GM18498 (cell line): Measurements from ENCODE around the gene NAA16.
"Not testable (repeated sequence)": the region's sequence is repeated elsewhere in the genome, so short reads cannot be mapped to it uniquely, and the experiment has no call there.

Experiments used
- ATAC-seq: cut with Tn5 transposase; IDR thresholded peaks from one replicate; pipeline ENCODE4 v1.9.1; 2021; ENCODE audit warnings: mild to moderate bottlenecking, moderate library complexity; ENCODE audit not compliant: unreplicated experiment

The NAA16 gene

DNA sequence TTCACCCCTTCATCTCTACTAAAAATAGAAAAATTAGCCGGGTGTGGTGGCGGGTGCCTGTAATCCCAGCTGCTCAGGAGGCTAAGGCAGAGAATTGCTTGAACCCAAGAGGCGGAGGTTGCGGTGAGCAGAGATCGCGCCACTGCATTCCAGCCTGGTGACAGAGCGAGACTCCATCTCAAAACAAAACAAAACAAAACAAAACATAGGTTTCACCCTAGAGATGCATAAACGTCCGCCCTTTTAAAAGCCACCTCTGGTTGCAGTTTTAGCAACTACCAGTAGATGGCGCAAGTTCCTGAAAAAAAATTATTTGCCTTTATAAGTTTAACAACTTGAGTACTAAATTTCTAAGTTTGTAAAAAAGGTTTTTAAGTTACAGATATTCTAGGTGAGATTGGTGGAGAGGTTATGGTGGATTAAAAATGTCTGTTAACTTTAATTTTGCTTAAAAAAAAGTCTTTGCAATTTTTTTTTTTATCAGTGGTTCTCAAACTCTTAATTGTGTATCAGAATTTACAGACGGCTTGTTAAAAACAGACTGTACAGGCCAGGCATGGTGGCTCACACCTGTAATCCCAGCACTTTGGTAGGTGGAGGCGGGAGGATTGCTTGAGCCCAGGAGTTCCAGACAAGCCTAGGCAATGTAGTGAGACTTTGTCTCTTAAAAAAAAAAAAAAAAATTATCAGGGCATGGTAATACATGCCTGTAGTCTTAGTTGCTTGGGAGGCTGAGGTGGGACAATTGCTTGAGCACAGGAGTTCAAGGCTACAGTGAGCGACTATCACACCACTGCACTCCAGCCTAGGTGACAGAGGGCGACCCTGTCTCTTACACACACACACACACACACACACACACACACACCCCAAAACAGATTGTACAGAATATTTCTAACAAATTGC, 42.1 kb downstream of the NAA16 start:
- ATAC-seq: no peak

DNA sequence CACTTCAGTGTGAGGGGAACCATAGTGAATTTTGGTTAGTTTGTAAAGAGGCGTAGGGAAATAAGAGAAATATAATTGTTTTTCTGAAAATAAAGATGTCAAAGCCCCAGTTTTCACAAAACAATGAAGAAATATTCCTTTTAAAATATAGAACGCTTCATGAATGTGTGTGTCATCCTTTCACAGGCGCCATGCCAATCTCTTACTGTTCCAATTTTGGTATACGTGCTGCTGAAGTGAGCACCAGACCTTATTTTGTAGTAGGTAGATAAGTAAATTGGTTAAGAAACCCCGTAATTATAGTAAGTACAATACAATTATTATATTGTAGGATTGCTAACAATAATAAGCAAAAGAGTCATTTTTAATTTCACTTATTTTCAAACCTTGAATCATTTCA, 43.3 kb downstream of the NAA16 start:
- no peak for ATAC-seq

DNA sequence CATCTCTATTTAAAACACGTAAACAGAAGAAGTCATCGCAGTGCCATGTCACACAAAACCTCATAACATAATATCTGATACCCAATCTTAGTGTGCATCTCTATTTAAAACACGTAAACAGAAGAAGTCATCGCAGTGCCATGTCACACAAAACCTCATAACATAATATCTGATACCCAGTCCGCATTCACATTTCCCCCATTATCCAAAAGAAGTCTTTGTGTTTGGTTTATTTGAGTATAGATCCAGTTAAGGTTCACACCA, 45.2 kb downstream of the NAA16 start:
- ATAC-seq: not testable (repeated sequence)

DNA sequence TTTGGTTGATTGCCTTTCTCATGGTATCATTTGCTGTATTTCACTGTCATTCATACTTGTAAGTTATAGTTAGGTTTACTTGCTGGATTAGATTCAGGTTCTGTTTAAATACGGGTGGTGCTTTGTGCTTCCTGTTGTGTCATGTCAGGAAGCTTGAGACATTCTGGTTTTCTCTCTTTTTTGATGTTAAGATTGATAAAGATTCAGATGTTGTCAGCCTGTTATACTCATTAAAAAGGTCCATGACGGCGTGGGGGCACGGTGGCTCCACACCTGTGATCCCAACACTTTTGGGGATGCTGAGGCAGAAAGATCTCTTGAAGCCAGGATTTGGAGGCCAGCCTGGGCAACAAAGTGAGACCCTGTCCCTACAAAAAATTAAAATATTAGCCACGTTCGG, 45.7 kb downstream of the NAA16 start:
- ATAC-seq: no peak

DNA sequence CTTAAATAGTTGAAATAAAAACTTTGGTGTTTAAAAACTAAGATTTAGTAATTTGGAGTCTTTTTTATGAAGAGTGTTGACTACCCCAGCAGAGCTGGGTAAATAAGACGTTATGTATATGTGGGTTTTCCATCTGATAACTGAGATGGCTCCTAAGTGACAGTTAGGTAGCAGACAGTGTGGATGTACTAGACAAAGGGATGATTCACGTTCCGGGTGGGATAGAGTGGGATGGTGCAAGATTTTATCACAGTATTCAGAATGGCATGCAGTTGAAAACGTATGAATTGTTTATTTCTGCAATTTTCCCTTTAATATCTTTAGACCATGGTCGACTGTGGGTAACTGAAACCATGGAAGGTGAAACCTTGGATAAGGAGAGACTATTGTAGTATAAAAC, 50.4 kb downstream of the NAA16 start:
- ATAC-seq: no peak

DNA sequence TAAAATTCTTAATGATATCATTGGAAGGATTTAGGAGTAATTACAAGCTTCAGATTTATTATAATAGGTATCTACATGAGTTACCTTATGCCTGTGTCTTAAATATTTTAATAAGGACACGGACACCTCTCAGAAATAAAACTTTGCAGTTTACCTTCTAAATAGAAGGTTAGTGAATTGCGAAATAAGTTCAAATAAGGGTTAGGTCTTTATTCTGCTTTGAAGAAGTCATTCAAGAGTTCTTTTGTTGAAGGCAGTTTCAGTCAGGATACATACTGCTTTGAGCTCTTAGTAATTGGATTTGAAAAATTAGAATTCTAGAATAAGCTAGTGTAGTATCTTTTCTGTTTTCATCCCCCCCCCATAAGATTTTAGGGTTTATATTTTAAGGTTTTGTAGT, 53.0 kb downstream of the NAA16 start:
- no peak for ATAC-seq

DNA sequence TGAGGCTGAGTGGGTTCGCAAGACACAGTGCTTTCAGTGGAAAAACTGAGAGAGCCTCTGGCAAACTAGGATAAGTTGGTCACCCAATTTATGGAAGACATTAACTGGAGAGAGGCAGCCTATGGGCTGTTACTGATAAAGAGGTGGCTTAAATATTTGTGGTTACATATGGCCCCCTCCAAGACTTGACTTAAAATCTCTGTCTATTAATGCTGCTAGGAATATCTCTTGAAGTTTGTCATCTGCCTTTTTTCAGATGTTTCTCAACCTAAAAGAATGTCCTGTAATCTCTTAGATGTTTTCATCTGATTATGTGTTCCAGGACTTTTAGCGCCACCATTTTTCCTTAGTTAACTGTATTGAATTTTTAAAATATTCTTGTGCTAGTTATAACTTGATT, 54.6 kb downstream of the NAA16 start:
- ATAC-seq: no peak

DNA sequence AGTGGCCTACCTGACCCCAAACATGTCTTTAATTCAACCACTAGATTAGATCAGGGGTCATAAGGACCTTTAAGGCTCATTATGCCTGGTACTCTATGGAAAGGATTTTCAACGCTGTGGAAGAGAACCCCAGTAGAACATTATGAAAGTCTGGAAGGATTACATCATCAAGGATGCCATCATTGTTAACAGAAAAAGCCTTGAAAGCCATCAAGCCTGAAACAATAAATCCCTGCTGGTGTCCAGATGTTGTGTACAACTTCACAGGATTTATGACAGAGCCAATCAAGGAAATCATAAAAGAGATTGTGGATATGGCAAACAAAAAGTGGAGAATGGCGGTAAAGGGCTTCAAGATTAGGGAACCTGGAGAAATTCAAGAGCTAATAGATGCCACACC, 59.7 kb downstream of the NAA16 start:
- no peak for ATAC-seq

DNA sequence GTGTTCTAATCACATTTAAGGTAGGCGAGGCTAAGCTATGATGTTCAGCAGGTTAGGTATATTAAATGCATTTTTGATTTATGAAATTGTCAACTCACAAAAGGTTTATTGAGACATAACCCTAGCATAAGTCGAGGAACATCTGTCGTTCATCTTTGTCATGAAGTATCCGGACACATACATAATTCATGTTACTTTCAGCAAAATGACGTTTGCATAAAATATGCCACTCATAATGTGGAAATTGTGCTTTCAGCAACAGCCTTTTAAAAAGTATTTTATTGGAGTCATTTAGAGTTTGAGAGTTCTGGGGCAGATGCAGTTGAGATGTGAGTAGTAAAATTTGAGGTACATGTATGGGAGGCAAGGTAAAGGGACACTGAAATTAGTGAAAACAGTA, 66.4 kb downstream of the NAA16 start:
- ATAC-seq: no peak

DNA sequence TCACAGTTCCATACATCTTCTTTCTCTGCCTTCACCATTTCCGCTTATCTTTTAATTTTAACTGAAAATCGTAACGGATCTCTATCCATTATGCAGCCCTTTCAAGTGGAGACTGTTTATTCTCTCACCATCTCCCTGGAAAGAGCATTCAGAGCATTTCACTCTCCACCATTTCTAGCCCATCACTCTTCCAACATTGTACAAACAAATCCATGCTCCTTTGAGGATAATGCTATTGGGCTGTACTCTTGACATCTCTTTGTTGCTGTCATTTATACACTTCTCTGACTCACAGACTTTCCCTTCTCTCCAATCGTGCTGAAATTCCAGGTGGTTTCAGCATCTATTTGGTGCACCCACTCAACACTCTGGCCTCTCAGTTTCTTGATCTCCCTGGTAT, 71.4 kb downstream of the NAA16 start:
- ATAC-seq: no peak

DNA sequence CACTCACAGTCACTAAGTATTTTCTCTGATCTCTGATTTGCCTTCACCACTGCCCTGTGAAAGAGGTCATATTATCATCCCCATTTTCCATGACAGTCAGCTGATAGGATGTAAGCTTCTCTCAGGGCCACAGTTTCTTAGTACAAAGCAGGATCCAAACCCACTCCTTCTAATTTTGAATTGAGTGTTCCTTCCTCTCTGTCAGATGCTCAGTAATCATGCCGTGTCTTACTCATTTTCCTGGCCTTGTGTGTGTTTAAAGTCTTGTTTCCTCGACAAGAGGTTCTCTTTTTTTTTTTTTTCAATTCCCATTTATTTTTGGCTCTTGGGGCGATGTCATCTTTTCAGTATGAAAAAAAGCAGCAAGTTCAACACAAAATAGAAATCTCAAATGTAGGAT, 72.3 kb downstream of the NAA16 start:
- no peak for ATAC-seq

DNA sequence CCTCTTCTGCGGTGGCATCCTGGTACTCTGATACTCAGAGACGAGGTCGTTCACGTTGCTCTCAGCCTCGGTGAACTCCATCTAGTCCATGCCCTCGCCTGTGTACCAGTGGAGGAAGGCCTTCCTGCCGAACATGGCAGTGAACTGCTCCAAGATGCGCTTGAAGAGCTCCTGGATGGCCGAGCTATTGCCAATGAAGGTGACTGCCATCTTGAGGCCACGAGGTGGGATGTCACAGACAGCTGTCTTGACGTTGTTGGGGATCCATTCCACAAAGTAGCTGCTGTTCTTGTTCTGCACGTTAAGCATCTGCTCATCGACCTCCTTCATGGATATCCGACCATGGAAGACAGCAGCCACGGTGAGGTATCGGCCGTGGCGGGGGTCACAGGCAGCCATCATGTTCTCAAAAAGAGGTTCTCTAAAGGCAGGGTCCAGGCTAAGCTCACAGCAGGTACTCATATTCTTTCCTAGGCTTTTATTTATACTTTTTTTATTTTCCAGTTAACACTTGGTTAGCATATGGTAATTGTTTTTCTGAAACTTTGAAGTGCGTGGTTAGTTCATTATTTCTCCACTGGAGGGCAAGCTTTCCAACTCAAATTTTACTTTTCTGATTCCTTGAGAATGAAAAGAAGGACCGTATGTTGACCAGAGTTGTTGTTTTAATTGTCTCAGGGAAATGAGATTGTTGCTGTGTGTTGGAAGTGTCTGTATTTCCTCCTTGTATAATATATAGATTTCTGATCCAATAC, 73.9 kb downstream of the NAA16 start:
- no peak for ATAC-seq

DNA sequence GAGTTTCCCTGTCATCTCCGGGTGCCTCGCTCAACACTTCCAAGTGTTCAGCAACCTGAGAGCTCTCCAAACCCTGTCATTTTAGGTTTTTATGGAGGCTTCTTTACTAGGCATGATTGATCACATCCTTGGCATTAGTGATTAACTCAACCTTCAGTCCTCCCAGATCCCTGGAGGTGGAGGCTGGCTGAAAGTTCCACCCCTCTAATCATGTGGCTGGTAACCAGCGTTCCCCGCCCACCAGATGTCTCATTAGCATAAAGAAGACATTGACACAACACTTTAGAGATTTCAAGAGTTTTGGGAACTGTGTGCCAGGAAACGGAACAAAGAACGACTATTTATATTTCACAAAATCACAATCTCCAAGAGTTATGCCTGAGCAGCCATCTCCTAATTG, 75.1 kb downstream of the NAA16 start:
- ATAC-seq: no peak

DNA sequence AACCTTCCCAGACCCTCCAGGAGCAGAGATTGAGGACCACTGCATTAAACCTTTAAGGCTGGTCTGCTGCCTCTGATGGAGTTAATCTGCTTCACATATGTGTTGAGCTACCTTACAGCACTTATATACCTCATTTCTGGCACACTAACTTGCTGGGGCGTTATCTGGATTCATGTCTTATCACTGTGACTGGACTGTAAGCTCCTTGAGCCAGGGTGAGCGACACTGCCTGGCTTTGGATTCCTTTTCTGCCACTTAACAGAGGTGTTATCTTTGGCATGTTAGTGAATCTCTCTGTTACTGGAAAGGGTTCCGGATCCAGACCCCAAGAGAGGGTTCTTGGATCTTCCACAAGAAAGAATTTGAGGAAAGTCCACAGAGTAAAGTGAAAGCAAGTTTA, 76.5 kb downstream of the NAA16 start:
- ATAC-seq: no peak

DNA sequence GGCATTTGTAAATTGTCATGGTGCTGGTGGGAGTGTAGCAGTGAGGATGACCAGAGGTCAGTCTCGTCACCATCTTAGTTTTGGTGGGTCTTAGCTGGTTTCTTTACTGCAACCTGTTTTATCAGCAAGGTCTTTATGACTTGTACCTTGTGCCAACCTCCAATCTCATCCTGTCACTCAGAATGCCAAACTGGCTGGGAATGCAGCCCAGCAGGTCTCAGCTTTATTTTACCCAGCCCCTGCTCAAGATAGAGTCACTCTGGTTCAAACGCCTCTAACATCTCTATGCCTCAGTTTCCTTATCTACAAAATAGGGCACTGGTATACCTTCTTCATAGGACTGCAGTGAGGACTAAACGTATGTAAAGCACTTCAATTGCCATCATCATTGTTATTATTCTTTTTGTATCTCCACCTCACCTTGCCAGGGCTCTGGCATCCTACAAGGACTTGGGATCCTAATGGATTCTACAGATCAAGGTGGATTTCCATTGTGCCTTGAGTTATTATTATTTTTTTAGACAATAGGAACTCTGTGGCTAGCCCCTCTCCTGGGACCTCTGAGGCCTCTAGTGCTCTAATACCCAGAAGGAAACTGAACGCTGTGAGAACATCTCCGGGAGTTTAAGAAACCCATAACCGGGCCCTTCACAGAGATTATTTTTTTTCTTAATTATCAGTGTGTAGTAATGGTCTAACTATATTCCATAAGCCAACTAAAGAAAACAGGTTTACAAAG, 77.2 kb downstream of the NAA16 start:
- ATAC-seq: no peak

DNA sequence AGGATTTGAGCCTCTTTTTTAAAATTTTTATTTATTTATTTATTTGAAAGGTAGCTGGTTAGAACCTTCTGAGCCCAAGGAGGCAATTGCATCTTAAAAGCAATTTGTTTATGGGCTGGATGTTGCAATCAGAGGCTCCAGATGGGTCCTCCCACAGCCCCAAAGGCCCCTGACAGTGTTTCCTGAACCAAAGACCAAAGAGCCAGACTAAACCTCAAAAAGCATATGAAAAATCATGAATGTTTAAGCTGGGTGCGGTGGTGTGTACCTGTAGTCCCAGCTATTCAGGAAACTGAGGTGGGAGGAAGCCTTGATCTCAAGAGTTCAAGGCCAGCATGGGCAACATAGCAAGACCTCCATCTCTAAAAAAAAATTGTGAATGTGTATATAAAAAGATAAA, 78.5 kb downstream of the NAA16 start:
- no peak for ATAC-seq

DNA sequence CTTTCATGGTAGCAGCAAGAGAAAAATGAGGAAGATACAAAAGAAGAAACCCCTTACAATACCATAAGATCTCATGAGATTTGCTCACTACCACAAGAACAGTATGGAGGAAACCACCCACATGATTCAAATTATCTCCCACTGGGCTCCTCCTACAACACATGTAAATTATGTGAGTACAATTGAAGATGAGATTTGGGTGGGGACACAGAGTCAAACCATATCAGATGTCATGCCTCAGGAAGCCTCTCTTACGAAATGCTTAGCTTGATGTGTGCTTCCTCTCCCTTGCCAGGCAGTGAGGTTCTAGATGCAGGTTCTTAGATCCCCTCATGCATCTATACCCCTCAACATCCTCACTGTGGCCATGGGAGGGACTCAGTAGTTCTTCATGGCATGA, 83.1 kb downstream of the NAA16 start:
- ATAC-seq: no peak

DNA sequence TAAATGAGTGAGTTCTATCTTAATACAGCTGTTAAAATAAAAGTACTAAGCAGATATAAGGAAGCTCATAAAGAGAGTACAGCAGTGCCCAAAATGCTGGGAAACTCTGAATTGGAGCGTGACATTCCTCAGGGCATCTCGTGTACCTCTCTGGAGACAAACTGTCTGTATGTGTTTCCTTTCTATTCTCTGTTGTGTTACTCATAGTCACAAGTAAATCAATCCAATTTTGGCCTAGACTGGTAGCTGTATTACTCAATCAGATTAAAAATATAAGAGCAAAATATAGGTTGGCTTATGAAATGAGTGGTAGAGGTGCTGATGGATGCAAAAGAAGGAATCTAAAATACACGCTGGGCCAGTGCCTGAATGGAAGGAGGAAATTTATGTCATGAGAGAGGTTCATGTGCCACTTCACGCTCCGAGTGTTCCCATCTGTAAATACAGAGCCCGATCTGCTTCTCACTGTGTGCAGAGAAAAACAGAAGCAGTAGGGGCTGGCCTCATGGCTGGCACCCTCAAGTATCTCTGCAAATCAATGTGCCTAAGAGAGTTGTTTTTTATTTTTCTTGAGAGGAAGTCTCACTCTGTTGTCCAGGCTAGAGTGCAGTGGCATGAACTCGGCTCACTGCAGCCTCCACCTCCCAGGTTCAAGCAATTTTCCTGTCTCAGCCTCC, 87.6 kb downstream of the NAA16 start:
- ATAC-seq: no peak

DNA sequence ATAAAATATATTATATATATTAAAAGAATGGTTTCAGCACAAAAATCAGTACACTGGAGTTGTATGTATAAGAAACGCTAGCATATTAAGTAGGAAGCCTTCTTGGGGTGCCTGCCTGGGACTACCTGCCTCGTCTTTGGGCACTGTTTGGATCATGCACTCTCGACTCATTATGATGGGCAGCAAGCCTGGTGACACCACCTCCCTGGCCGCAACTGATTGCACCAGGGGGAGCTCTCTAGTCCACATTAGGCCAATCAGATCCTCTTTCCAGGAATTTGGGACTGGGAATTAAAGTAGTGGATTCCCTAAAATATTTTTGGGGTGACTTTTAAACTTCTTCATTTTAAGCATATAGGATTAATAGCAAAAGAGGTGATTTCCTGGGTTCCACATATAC, 90.3 kb downstream of the NAA16 start:
- ATAC-seq: no peak

DNA sequence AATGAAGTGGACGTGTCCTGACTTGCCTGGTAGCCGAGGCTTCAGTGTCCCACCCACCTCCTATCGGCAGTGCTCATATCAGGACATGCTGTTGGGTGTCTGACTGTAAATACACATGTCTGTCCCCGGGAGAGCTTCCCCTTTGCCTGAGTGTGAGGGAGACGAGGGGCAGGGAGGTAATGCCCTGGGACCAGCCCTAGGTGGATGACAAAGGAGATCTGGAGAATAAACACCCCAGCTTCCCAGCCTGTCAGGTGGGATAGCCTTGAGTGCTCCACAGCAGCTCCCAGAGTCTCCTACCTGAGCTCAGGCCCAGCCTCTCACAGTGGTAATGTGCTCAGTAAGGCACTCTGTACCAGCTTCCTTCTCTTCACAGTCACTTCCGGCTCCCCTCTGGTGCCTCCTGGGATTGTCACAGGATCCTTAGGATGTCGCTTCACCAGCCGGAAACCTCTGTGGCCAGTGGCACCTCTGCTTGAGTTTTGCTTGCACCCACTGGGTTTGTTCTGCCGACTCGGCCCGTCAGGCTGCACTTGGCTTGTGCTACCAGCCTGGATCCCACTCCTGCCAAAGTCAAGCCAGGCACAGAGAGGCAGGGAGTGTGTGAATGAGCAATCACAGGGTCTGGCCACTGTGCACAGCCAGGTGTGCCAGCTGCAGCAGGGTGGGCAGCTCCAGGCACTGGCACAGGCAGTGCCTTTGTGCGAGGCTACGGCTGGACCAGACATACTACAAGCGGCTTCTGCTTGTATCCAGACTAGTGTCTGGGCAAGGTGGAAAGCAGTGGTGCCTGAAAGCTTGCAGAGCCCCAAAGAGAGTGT, 91.8 kb downstream of the NAA16 start:
- no peak for ATAC-seq

DNA sequence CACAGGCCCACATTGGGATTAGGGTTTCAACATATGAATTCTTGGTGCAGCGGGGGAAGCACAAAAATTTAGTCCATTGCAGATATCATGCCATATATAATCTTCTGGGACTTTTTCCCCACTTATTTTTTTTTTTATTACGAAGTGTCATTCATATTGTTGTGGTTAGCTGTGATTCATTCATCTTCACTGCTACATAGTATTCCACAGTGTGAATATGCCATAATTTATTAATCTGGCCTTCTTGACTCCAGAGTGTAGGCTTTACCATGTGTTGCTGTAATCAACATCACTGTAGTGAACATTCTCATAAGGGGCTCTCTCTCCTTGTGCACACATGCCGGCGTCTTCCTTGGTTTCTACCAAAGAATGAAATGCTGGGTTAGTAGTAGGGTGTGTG, 92.9 kb downstream of the NAA16 start:
- no peak for ATAC-seq
